ENCODE data around the gene FOXD4.
"Not testable (repeated sequence)": the region's sequence is repeated elsewhere in the genome, so short reads cannot be mapped to it uniquely, and the experiment has no call there.

GRCh38 chr9:139880-140279, 21.7 kb upstream of the FOXD4 start:
- not testable (repeated sequence) for TF ChIP-seq CTCF (optimal IDR thresholded peaks at IDR 0.05 in 1 of 3, IDR thresholded peaks at IDR 0.05 in 1 of 3, conservative IDR thresholded peaks at IDR 0.05 in 1 of 3; ENCODE audit: extremely low read depth in 1 of 3, insufficient read depth in 2 of 3, low read length in 3 of 3); EZH2 (IDR thresholded peaks at IDR 0.05; ENCODE audit: low read length)

All from keratinocyte (primary cell).